ENCODE measurements around the gene CPAMD8. TPM values are rescaled to one million over a fixed set of nuclear protein-coding genes. Genes with fewer than 3 reads are reported as not detected.

The CPAMD8 gene
- total and polyA plus RNA-seq, 2 donors (not counting 1 experiment from before 2014, with no cell fraction given) = 0.14 to 1.7 TPM

- no peaks in the 10 kb centered on the region for H3K79me2 ChIP-seq (ENCODE audit: control insufficient read depth, insufficient read depth, low read length)
- no peak overlapping the region for H2AFZ ChIP-seq (ENCODE audit: low read length)
- H3K9ac ChIP-seq (ENCODE audit: insufficient read depth, low read length) = no peak overlapping the region
- no peaks in the 10 kb centered on the region for H3K36me3 ChIP-seq (ENCODE audit: control insufficient read depth, insufficient read depth, low read length)
- H3K27ac ChIP-seq (ENCODE audit: insufficient read depth, low read length) = no peak overlapping the region
- DNase-seq (ENCODE audit: low read depth in 2 of 2) = no peak
- H4K20me1 ChIP-seq (ENCODE audit: control insufficient read depth, extremely low read depth, insufficient read depth, low read length) = no peaks in the 10 kb centered on the region
- H3K27me3 ChIP-seq (ENCODE audit: control insufficient read depth, insufficient read depth, low read length) = no peaks in the 10 kb centered on the region
- H3K4me3 ChIP-seq (replicated peaks in 1 of 4; ENCODE audit: control extremely low read depth in 1 of 4, insufficient read depth in 1 of 4, low read depth in 3 of 4, low read length in 4 of 4) = no peak overlapping the region
- H3K4me2 ChIP-seq (ENCODE audit: extremely low read depth, insufficient read depth, low read length) = no peak overlapping the region
- TF ChIP-seq CTCF (conservative IDR thresholded peaks at IDR 0.05 in 1 of 2, IDR thresholded peaks at IDR 0.05 in 1 of 2; ENCODE audit: low read depth in 1 of 2, low read length in 2 of 2) (no peak), EZH2 (IDR thresholded peaks at IDR 0.05; ENCODE audit: low read length, missing control alignments) (no peak)
- no peaks in the 10 kb centered on the region for H3K9me3 ChIP-seq (ENCODE audit: control insufficient read depth, insufficient read depth, low read depth, low read length)
- H3K4me1 ChIP-seq (ENCODE audit: control insufficient read depth, extremely low read depth, insufficient read depth, low read length) = no peaks in the 10 kb centered on the region
Measured at GRCh38 chr19:16934489-16934888, 92.1 kb downstream of the CPAMD8 start.

- TF ChIP-seq EZH2 (IDR thresholded peaks at IDR 0.05; ENCODE audit: low read length, missing control alignments) = no peak
Measured at GRCh38 chr19:16931306-16931705, 95.3 kb downstream of the CPAMD8 start.

GRCh38 chr19:16930753-16931152 is 95.9 kb downstream of the CPAMD8 start:
- no peak for TF ChIP-seq CTCF (conservative IDR thresholded peaks at IDR 0.05 in 1 of 2, IDR thresholded peaks at IDR 0.05 in 1 of 2; ENCODE audit: low read depth in 1 of 2, low read length in 2 of 2)
- TF ChIP-seq EZH2 (IDR thresholded peaks at IDR 0.05; ENCODE audit: low read length, missing control alignments) = no peak
- no peaks in the 10 kb centered on the region for H3K36me3 ChIP-seq (ENCODE audit: control insufficient read depth, insufficient read depth, low read length)
- H3K27me3 ChIP-seq (ENCODE audit: control insufficient read depth, insufficient read depth, low read length) = no peaks in the 10 kb centered on the region
- H3K79me2 ChIP-seq (ENCODE audit: control insufficient read depth, insufficient read depth, low read length) = no peaks in the 10 kb centered on the region
- no peak overlapping the region for H3K9ac ChIP-seq (ENCODE audit: insufficient read depth, low read length)
- no peak for DNase-seq (ENCODE audit: low read depth in 2 of 2)
- no peak overlapping the region for H3K4me3 ChIP-seq (replicated peaks in 1 of 4; ENCODE audit: control extremely low read depth in 1 of 4, insufficient read depth in 1 of 4, low read depth in 3 of 4, low read length in 4 of 4)
- H2AFZ ChIP-seq (ENCODE audit: low read length) = no peak overlapping the region
- no peaks in the 10 kb centered on the region for H3K4me1 ChIP-seq (ENCODE audit: control insufficient read depth, extremely low read depth, insufficient read depth, low read length)
- H3K27ac ChIP-seq (ENCODE audit: insufficient read depth, low read length) = no peak overlapping the region
- H3K9me3 ChIP-seq (ENCODE audit: control insufficient read depth, insufficient read depth, low read depth, low read length) = no peaks in the 10 kb centered on the region
- H4K20me1 ChIP-seq (ENCODE audit: control insufficient read depth, extremely low read depth, insufficient read depth, low read length) = no peaks in the 10 kb centered on the region
- no peak overlapping the region for H3K4me2 ChIP-seq (ENCODE audit: extremely low read depth, insufficient read depth, low read length)

More at GRCh38 chr19:16931306-16931705, 95.3 kb downstream of the CPAMD8 start:
- H3K4me1 ChIP-seq (ENCODE audit: control insufficient read depth, extremely low read depth, insufficient read depth, low read length) = no peaks in the 10 kb centered on the region
- H3K4me2 ChIP-seq (ENCODE audit: extremely low read depth, insufficient read depth, low read length) = no peak overlapping the region
- H3K27me3 ChIP-seq (ENCODE audit: control insufficient read depth, insufficient read depth, low read length) = no peaks in the 10 kb centered on the region
- H3K79me2 ChIP-seq (ENCODE audit: control insufficient read depth, insufficient read depth, low read length) = no peaks in the 10 kb centered on the region
- no peaks in the 10 kb centered on the region for H3K36me3 ChIP-seq (ENCODE audit: control insufficient read depth, insufficient read depth, low read length)
- H3K4me3 ChIP-seq (replicated peaks in 1 of 4; ENCODE audit: control extremely low read depth in 1 of 4, insufficient read depth in 1 of 4, low read depth in 3 of 4, low read length in 4 of 4) = no peak overlapping the region
- H4K20me1 ChIP-seq (ENCODE audit: control insufficient read depth, extremely low read depth, insufficient read depth, low read length) = no peaks in the 10 kb centered on the region
- H3K9me3 ChIP-seq (ENCODE audit: control insufficient read depth, insufficient read depth, low read depth, low read length) = no peaks in the 10 kb centered on the region
- H2AFZ ChIP-seq (ENCODE audit: low read length) = no peak overlapping the region
- H3K9ac ChIP-seq (ENCODE audit: insufficient read depth, low read length) = no peak overlapping the region
- no peak overlapping the region for H3K27ac ChIP-seq (ENCODE audit: insufficient read depth, low read length)
- DNase-seq (ENCODE audit: low read depth in 2 of 2) = no peak

Measured in fibroblast of lung (primary cell).